ENCODE measurements around the gene SYCP3. TPM values are rescaled to one million over a fixed set of nuclear protein-coding genes. Genes with fewer than 3 reads are reported as not detected.

SYCP3 gene
- total RNA-seq, 1 donor from 2014 or later = not detected

- TF ChIP-seq, protein P1, sequence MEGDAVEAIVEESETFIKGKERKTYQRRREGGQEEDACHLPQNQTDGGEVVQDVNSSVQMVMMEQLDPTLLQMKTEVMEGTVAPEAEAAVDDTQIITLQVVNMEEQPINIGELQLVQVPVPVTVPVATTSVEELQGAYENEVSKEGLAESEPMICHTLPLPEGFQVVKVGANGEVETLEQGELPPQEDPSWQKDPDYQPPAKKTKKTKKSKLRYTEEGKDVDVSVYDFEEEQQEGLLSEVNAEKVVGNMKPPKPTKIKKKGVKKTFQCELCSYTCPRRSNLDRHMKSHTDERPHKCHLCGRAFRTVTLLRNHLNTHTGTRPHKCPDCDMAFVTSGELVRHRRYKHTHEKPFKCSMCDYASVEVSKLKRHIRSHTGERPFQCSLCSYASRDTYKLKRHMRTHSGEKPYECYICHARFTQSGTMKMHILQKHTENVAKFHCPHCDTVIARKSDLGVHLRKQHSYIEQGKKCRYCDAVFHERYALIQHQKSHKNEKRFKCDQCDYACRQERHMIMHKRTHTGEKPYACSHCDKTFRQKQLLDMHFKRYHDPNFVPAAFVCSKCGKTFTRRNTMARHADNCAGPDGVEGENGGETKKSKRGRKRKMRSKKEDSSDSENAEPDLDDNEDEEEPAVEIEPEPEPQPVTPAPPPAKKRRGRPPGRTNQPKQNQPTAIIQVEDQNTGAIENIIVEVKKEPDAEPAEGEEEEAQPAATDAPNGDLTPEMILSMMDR (IDR thresholded peaks at IDR 0.05; ENCODE audit: insufficient read depth, low read length, poor library complexity, severe bottlenecking) = no peak
- DNase-seq (ENCODE audit: low read depth) = no peak
- H3K4me3 ChIP-seq (ENCODE audit: low read depth, low read length) = no peak overlapping the region
- H3K27me3 ChIP-seq (ENCODE audit: control insufficient read depth, insufficient read depth, low read length) = no peaks in the 10 kb centered on the region
- no peaks in the 10 kb centered on the region for H3K36me3 ChIP-seq (ENCODE audit: control insufficient read depth, insufficient read depth, low read length)
Measured at GRCh38 chr12:101707131-101707782, 32.0 kb downstream of the SYCP3 start.

GRCh38 chr12:101706403-101706802, 32.9 kb downstream of the SYCP3 start:
- Histone ChIP-seq H3K4me3 (ENCODE audit: low read depth, low read length) (no peak overlapping the region), H3K36me3 (ENCODE audit: control insufficient read depth, insufficient read depth, low read length) (no peaks in the 10 kb centered on the region), H3K27me3 (ENCODE audit: control insufficient read depth, insufficient read depth, low read length) (no peaks in the 10 kb centered on the region)
- TF ChIP-seq, protein P1 (IDR thresholded peaks at IDR 0.05; ENCODE audit: insufficient read depth, low read length, poor library complexity, severe bottlenecking) = no peak
- no peak for DNase-seq (ENCODE audit: low read depth)

- no peak for DNase-seq (ENCODE audit: low read depth)
- no peaks in the 10 kb centered on the region for H3K36me3 ChIP-seq (ENCODE audit: control insufficient read depth, insufficient read depth, low read length)
- H3K4me3 ChIP-seq (ENCODE audit: low read depth, low read length) = no peak overlapping the region
- no peaks in the 10 kb centered on the region for H3K27me3 ChIP-seq (ENCODE audit: control insufficient read depth, insufficient read depth, low read length)
- TF ChIP-seq, protein P1 (IDR thresholded peaks at IDR 0.05; ENCODE audit: insufficient read depth, low read length, poor library complexity, severe bottlenecking) = no peak
Measured at GRCh38 chr12:101703487-101703886, 35.8 kb downstream of the SYCP3 start.

DNA sequence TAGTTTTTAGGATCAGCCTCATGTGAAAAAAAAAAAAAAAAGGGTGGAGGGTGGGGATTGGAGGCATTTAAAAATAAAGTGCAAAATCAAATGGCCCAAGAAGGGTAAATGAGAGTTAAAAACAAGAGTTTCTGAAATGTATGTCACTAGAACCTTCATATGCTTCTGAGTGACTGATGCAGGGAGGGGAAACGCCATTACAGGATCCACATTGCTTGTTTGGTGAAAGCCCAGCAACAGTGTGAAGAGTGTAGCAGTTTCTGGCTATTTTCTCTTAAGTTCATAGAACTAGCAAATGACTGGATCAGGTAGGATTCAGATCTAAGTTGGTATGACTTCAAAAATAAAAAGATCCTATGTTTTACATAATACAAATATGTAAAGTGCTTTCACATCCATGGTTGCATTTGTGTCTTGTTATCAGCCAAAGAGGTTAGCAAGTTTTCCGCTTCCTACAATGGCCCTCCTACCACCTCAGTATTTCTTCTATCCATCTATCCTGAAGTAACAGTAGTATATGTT, 38.9 kb downstream of the SYCP3 start:
- DNase-seq (ENCODE audit: low read depth) = no peak
- Histone ChIP-seq H3K27me3 (ENCODE audit: control insufficient read depth, insufficient read depth, low read length) (no peaks in the 10 kb centered on the region), H3K36me3 (ENCODE audit: control insufficient read depth, insufficient read depth, low read length) (no peaks in the 10 kb centered on the region), H3K4me3 (ENCODE audit: low read depth, low read length) (no peak overlapping the region)
- TF ChIP-seq, protein P1 (IDR thresholded peaks at IDR 0.05; ENCODE audit: insufficient read depth, low read length, poor library complexity, severe bottlenecking) = no peak

- Histone ChIP-seq H3K36me3 (ENCODE audit: control insufficient read depth, insufficient read depth, low read length) (no peaks in the 10 kb centered on the region), H3K4me3 (ENCODE audit: low read depth, low read length) (peak overlapping the region; percentile 66), H3K27me3 (ENCODE audit: control insufficient read depth, insufficient read depth, low read length) (no peaks in the 10 kb centered on the region)
- DNase-seq (ENCODE audit: low read depth) = no peak
- TF ChIP-seq, protein P1 (IDR thresholded peaks at IDR 0.05; ENCODE audit: insufficient read depth, low read length, poor library complexity, severe bottlenecking) = peak; percentile 21
Measured at GRCh38 chr12:101698800-101699347, 40.4 kb downstream of the SYCP3 start.
